Endothelial cell of umbilical vein (primary cell): ENCODE data around the gene NLGN1. TPM values are rescaled to one million over a fixed set of nuclear protein-coding genes. Genes with fewer than 3 reads are reported as not detected.

Experiments used
- BruUV-seq: library from RNA; stranded (reverse); fragments of 400-500 nt; replicated peaks from 2 replicates; lab custom pipeline; 2021; lab: Mats Ljungman, UMichigan
- CTCF ChIA-PET: fragments of 300-600, 350-600 bp; sonication (Branson Sonifier 250); formaldehyde crosslinking; loops from one replicate; lab custom pipeline; 2021; ENCODE audit warnings: antibody characterized with exemption, inconsistent platforms; lab: Charles Lee
- POLR2A ChIA-PET: fragments of 300-600, 350-600 bp; sonication (Branson Sonifier 250); formaldehyde crosslinking; loops from one replicate; lab custom pipeline; 2021; ENCODE audit warnings: antibody characterized with exemption, inconsistent platforms; lab: Charles Lee
- DNase-seq: peaks from one replicate; pipeline ENCODE4 v3.0.0-alpha.2; 2011; ENCODE audit warnings: low read depth, low spot score
- FAIRE-seq: peaks from 2 replicates; lab custom pipeline; 2011; peaks lifted over from hg19 to GRCh38; lab: Jason Lieb, UNC
- H2AFZ ChIP-seq: 2 replicates; pipeline ENCODE4 v1.6.0; 2012; ENCODE audit warnings: low read depth, low read length, control low read depth, inconsistent platforms
- H3K27ac ChIP-seq: 2 replicates; pipeline ENCODE4 v1.5.1; 2011; ENCODE audit warnings: low read depth, mild to moderate bottlenecking, control low read depth, low read length, moderate library complexity; ENCODE audit not compliant: insufficient read depth
- H3K27me3 ChIP-seq, 2 experiments: 2 replicates each; pipeline versions ENCODE4 v1.6.0 to v1.6.1; 2011; ENCODE audit warnings: low read length in 2 of 2, mixed read lengths in 1 of 2; ENCODE audit not compliant: control insufficient read depth in 2 of 2, insufficient read depth in 2 of 2
- H3K36me3 ChIP-seq, 2 experiments: 2 replicates in 1 of 2; 3 replicates in 1 of 2; pipeline ENCODE4 v1.5.1; 2011; ENCODE audit warnings: low read length in 2 of 2, mild to moderate bottlenecking in 1 of 2, moderate library complexity in 1 of 2; ENCODE audit not compliant: control insufficient read depth in 2 of 2, insufficient read depth in 2 of 2; ENCODE audit errors: extremely low read depth in 1 of 2
- H3K4me1 ChIP-seq: 3 replicates; pipeline ENCODE4 v1.5.1; 2011; ENCODE audit warnings: mild to moderate bottlenecking, low read length; ENCODE audit not compliant: control insufficient read depth, insufficient read depth; ENCODE audit errors: extremely low read depth
- H3K4me2 ChIP-seq: 2 replicates; pipeline ENCODE4 v1.6.1; 2011; ENCODE audit warnings: low read length, control low read depth, mixed read lengths; ENCODE audit not compliant: insufficient read depth
- H3K4me3 ChIP-seq, 3 experiments: fragments of 200-600 bp in 1 of 3; sonication (generic), shearing (Covaris generic) in 1 of 3; replicated peaks in 1 of 3; 2 replicates each; pipeline ENCODE4 v1.5.1; 2011 to 2016; ENCODE audit warnings: control low read depth in 3 of 3, low read length in 3 of 3, mild to moderate bottlenecking in 2 of 3, inconsistent platforms in 1 of 3, low read depth in 1 of 3, moderate library complexity in 1 of 3; ENCODE audit not compliant: insufficient read depth in 1 of 3
- H3K79me2 ChIP-seq: 2 replicates; pipeline ENCODE4 v1.6.0; 2012; ENCODE audit warnings: low read length, inconsistent platforms; ENCODE audit not compliant: control insufficient read depth, insufficient read depth
- H3K9ac ChIP-seq: replicated peaks from 2 replicates; pipeline ENCODE3; 2011; ENCODE audit warnings: low read length, control low read depth; ENCODE audit not compliant: insufficient read depth; ENCODE audit errors: extremely low read depth
- H3K9me1 ChIP-seq: replicated peaks from 3 replicates; pipeline ENCODE4 v1.6.0; 2011; ENCODE audit warnings: mild to moderate bottlenecking, low read length; ENCODE audit not compliant: control insufficient read depth, insufficient read depth; ENCODE audit errors: extremely low read depth
- H3K9me3 ChIP-seq: replicated peaks from 2 replicates; pipeline ENCODE4 v1.5.1; 2012; ENCODE audit warnings: low read length, inconsistent platforms; ENCODE audit not compliant: control insufficient read depth, insufficient read depth
- H4K20me1 ChIP-seq: replicated peaks from 2 replicates; pipeline ENCODE3; 2011; ENCODE audit warnings: mild to moderate bottlenecking, low read length; ENCODE audit not compliant: control insufficient read depth, insufficient read depth; ENCODE audit errors: extremely low read depth
- CTCF ChIP-seq, 2 donors: IDR thresholded peaks; 1 replicate in 1 of 2; 2 replicates in 1 of 2; pipeline ENCODE4 v1.5.1; 2011; ENCODE audit warnings: low read length in 2 of 2, mild to moderate bottlenecking in 2 of 2, moderate library complexity in 2 of 2, control low read depth in 1 of 2, inconsistent platforms in 1 of 2, low read depth in 1 of 2; ENCODE audit not compliant: insufficient read depth in 1 of 2; ENCODE audit errors: extremely low read depth in 1 of 2
- JUN ChIP-seq: IDR thresholded peaks from 2 replicates; pipeline ENCODE4 v1.6.1; 2011; ENCODE audit warnings: borderline replicate concordance, low read depth; ENCODE audit not compliant: insufficient read length, insufficient read depth
- MAX ChIP-seq: IDR thresholded peaks from 2 replicates; pipeline ENCODE4 v1.6.1; 2011; ENCODE audit not compliant: insufficient read depth, insufficient read length
- MYC ChIP-seq: IDR thresholded peaks from one replicate; pipeline ENCODE4 v1.6.1; 2011; ENCODE audit warnings: mild to moderate bottlenecking, low read depth, low read length
- POLR2A ChIP-seq: IDR thresholded peaks from 2 replicates; pipeline ENCODE4 v1.6.1; 2012; ENCODE audit warnings: low read depth, mild to moderate bottlenecking, control low read depth, low read length
- POLR2AphosphoS5 ChIP-seq: IDR thresholded peaks from 2 replicates; pipeline ENCODE4 v1.6.1; 2012; ENCODE audit warnings: low read depth, mild to moderate bottlenecking, control low read depth, low read length, moderate library complexity; ENCODE audit not compliant: insufficient read depth
- dilution Hi-C: fragments of 300-500 bp; cut with MboI; formaldehyde crosslinking; loops from one replicate; pipeline ENCODE4 v1.15.0; 2019; ENCODE audit warnings: low sequenced_read_pairs; ENCODE audit not compliant: extremely low pct_ligation_motif_present
- intact Hi-C: fragments of 100-400 bp; cut with micrococcal nuclease; formaldehyde crosslinking; loops from one replicate; pipeline ENCODE4 v1.10.0; 2022
- polyA plus RNA-seq, 4 experiments: library from polyadenylated mRNA; depleted of rRNA in 3 of 4; stranded (reverse) in 3 of 4; unstranded in 1 of 4; fragments of >200 nt; gene quantifications; 2 replicates each; pipeline versions ENCODE4 v1.2.1 to v1.2.3, GENCODE V29; 2011 to 2012; ENCODE audit warnings: missing spikeins in 1 of 4
- total RNA-seq: library from RNA; stranded (reverse); gene quantifications from 2 replicates; pipeline ENCODE4 v1.2.3, GENCODE V29; 2021

NLGN1 gene
- total and polyA plus RNA-seq, 2 donors (not counting 3 experiments of a cell fraction or from before 2014, with no cell fraction given), result 7.9 to 16.3 TPM

GRCh38 chr3:173429527-173429926 is 32.0 kb downstream of the NLGN1 start:
- Histone ChIP-seq H3K9me1 (no peaks in the 10 kb centered on the region), H3K4me3 (no peak overlapping the region), H3K27me3 (no peaks in the 10 kb centered on the region), H2AFZ (no peak overlapping the region), H3K27ac (no peak overlapping the region), H3K9ac (no peak overlapping the region), H3K4me2 (no peak overlapping the region), H3K4me1 (no peaks in the 10 kb centered on the region), H4K20me1 (no peaks in the 10 kb centered on the region), H3K79me2 (peaks cover 2% of the 10 kb centered on the region), H3K36me3 (no peaks in the 10 kb centered on the region), H3K9me3 (no peaks in the 10 kb centered on the region)
- BruUV-seq, result no TSS peak
- ChIA-PET CTCF (no interaction called here), POLR2A (no interaction called here)
- dilution Hi-C loops, result no loop called here
- FAIRE-seq, result no peak
- no peak for DNase-seq
- TF ChIP-seq MYC (no peak), POLR2AphosphoS5 (no peak), JUN (no peak)
- intact Hi-C loops, result no loop called here

- no peak for TF ChIP-seq MAX
- TF ChIP-seq POLR2AphosphoS5, result no peak
- TF ChIP-seq JUN, result no peak
- no peak for TF ChIP-seq CTCF (IDR thresholded peaks at IDR 0.05; ENCODE audit: extremely low read depth in 1 of 2, insufficient read depth in 1 of 2, low read depth in 1 of 2, low read length in 2 of 2)
- no peak for TF ChIP-seq POLR2A
- Histone ChIP-seq H3K79me2 (peaks cover 2% of the 10 kb centered on the region), H3K27ac (no peak overlapping the region), H3K27me3 (no peaks in the 10 kb centered on the region), H3K4me3 (no peak overlapping the region), H3K9me3 (no peaks in the 10 kb centered on the region), H2AFZ (no peak overlapping the region), H3K36me3 (no peaks in the 10 kb centered on the region), H3K9ac (no peak overlapping the region), H3K4me1 (no peaks in the 10 kb centered on the region), H3K9me1 (no peaks in the 10 kb centered on the region), H3K4me2 (no peak overlapping the region), H4K20me1 (no peaks in the 10 kb centered on the region)
- no TSS peak for BruUV-seq
- POLR2A ChIA-PET, result no interaction called here
- dilution Hi-C loops (no loop called here), intact Hi-C loops (no loop called here)
- DNase-seq (no peak), FAIRE-seq (no peak)
- CTCF ChIA-PET, result interaction anchor here (0.8 kb wide), 1 partner anchor 123 kb away, joined by 3 read pairs; no protein-coding TSS in a partner anchor
Measured at GRCh38 chr3:173430576-173430975, 33.0 kb downstream of the NLGN1 start.
